ENCODE results near the gene GFER.

DNA sequence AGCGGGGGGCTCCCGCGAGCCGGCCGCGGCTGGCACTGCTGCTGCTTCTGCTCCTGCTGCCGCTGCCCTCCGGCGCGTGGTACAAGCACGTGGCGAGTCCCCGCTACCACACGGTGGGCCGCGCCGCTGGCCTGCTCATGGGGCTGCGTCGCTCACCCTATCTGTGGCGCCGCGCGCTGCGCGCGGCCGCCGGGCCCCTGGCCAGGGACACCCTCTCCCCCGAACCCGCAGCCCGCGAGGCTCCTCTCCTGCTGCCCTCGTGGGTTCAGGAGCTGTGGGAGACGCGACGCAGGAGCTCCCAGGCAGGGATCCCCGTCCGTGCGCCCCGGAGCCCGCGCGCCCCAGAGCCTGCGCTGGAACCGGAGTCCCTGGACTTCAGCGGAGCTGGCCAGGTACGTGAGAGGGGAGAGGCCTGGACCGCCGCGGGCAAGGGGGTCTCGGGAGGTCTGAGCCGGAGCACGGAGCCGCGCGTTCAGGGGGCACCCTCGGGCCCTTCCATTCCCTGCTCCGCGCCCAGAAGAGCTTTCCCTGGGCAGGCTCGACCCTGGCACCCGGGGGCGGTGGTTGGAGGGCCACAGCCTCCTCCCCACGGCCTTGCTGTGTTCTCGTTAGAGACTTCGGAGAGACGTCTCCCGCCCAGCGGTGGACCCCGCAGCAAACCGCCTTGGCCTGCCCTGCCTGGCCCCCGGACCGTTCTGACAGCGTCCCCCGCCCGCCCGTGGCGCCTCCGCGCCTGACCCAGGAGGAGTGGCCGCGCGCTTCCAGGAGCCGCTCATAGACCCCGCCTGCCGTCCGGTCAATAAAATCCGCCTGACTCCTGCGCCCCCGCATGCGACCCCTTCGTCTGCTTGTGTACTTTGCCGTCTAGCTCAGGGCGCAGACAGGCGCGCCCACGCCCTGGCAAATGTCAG lies 36.2 kb downstream of the GFER start:
- TF ChIP-seq, protein P1, sequence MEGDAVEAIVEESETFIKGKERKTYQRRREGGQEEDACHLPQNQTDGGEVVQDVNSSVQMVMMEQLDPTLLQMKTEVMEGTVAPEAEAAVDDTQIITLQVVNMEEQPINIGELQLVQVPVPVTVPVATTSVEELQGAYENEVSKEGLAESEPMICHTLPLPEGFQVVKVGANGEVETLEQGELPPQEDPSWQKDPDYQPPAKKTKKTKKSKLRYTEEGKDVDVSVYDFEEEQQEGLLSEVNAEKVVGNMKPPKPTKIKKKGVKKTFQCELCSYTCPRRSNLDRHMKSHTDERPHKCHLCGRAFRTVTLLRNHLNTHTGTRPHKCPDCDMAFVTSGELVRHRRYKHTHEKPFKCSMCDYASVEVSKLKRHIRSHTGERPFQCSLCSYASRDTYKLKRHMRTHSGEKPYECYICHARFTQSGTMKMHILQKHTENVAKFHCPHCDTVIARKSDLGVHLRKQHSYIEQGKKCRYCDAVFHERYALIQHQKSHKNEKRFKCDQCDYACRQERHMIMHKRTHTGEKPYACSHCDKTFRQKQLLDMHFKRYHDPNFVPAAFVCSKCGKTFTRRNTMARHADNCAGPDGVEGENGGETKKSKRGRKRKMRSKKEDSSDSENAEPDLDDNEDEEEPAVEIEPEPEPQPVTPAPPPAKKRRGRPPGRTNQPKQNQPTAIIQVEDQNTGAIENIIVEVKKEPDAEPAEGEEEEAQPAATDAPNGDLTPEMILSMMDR (IDR thresholded peaks at IDR 0.05), result no peak
- TF ChIP-seq POLR2A (IDR thresholded peaks at IDR 0.05), result no peak
- no peak for TF ChIP-seq POLR2AphosphoS5 (IDR thresholded peaks at IDR 0.05)
